ENCODE measurements around the gene PRKCE. TPM values are rescaled to one million over a fixed set of nuclear protein-coding genes. Genes with fewer than 3 reads are reported as not detected.

Gene PRKCE
- 4.4 TPM for polyA plus RNA-seq (2013, experiment 1 of 2; ENCODE audit: insufficient read length)
- 3.3 TPM for polyA plus RNA-seq (2013, experiment 2 of 2; ENCODE audit: insufficient read length)

DNA sequence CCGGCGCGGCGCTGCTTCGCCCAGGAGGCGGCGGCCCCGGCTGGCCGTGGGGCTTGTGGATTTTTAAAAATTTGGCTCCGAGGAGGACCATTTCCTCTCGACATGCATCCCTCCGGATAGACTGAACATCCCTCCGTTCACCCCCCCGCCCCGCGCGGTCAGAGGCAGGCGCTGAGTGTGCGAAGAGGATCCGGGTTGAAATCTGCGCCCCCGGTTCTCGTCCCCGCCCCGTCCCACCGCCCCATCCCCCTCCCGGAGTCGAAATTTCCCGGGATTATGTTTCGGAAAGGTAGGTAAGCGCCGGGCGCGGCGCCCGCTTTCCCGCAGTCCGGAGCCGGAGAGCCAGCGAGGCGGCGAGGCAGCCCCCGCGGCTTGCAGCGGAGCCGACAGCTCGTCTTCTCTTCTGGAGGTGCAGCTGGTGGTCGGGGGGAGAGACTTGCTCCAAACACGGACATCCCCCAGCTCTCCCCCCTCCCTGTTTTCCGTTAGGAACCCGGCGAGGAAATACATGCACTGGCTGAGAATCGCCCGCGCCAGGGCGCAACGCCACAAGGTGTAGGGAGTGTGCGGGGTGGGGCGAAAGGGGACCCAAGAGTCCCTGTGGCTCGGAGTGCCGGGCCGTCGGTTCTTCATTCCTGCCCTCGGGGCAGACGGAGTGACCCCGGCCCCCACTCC lies at the start of gene PRKCE:
Gene PRKCE (plus strand): TSS at position 261 of the 675 bp plus-strand sequence.
- DNase-seq, result no peak

DNA sequence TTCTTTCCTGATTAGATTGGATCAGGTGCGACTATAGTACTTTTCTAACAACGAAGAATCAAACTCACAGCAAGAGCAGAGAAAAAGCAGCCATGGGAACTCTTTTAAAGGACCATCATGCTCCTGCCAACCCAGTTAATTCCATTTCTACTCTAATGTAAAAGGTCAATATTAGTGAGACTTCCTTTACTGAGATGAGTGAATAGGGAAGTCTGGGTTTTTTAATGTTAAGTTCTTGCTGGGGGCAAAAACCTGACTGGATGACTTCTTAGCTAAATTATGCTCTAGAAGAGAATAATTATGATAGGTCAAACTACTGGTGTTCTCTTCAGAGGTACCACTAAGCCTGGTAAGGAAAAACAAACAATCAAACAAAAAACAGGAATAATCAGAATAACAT lies 48.9 kb upstream of the PRKCE start:
- no peak for DNase-seq

DNA sequence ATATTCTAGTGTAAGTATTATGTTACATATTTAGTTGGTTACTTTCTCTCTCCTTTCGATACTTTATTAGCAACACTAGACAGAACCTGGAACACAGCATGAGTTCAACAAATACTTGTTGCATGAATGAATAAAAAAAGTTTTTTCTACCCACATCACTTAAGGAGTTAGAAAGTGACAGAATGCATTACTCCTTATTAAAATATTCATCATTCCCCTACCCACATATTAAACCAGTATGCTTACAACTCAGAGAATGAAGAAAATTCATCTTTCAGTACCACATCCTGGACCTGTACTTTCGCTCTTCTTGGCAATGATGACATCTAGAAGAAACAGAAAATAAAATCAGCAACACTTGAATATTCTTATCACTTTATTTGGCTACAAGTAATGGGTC lies 46.4 kb upstream of the PRKCE start:
- peak; percentile 43 for DNase-seq

DNA sequence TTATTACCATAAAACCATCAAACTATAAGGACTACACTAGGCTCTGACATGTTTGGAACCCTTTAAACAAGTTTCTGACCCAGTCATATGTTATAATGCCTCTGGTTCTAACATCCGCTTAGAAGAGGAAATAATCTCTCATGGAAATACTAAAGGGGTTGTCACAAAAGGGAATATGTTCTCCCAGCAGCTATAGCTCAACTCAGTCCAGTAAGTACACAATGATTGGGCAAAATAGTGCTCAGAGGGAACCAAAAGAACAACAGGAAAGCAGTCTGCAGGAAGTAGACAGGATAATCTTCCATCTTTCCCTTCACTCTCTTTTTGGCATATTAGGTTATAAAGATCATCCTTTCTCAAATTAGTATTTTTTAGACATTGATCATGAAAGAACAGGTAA lies 44.7 kb upstream of the PRKCE start:
- DNase-seq, result no peak

- DNase-seq, result peak; percentile 40
Measured at GRCh38 chr2:45607701-45608100, 43.8 kb upstream of the PRKCE start.

- DNase-seq, result peak; percentile 72
Measured at GRCh38 chr2:45610281-45611019, 41.0 kb upstream of the PRKCE start.

GRCh38 chr2:45611020-45611859 lies 40.2 kb upstream of the PRKCE start, which contains the start of gene SRBD1:
SRBD1 (minus strand) TSS chr2:45611267; CDS start chr2:45605441, 5,826 bp downstream.
- DNase-seq, result peak; percentile 94

- no peak for DNase-seq
Measured at GRCh38 chr2:45612285-45612684, 39.2 kb upstream of the PRKCE start.

GRCh38 chr2:45612731-45613130 lies 38.7 kb upstream of the PRKCE start:
- no peak for DNase-seq

GRCh38 chr2:45614330-45614729 lies 37.1 kb upstream of the PRKCE start:
- DNase-seq, result no peak

- DNase-seq, result no peak
Measured at GRCh38 chr2:45614871-45615415, 36.5 kb upstream of the PRKCE start.

GRCh38 chr2:45616658-45617411 lies 34.6 kb upstream of the PRKCE start:
- peak; percentile 44 for DNase-seq

DNA sequence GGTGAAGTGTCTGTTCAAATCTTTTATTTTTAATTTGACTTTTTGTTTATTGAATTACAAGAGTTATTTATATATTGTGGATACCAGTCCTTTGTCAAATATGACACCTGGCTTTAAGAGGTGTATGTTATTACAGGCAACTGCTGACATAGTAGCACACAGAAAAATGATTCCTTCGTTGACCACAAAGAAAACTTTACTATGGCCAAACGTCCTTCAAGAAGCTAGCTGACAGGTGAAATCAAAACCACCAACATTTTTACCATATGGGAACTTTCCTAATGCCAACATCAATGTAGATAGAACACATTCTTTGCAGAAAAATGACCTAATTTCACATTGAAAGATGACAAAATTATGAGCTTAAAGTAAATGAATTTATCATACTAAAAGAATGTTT lies 34.0 kb upstream of the PRKCE start:
- DNase-seq, result no peak

DNA sequence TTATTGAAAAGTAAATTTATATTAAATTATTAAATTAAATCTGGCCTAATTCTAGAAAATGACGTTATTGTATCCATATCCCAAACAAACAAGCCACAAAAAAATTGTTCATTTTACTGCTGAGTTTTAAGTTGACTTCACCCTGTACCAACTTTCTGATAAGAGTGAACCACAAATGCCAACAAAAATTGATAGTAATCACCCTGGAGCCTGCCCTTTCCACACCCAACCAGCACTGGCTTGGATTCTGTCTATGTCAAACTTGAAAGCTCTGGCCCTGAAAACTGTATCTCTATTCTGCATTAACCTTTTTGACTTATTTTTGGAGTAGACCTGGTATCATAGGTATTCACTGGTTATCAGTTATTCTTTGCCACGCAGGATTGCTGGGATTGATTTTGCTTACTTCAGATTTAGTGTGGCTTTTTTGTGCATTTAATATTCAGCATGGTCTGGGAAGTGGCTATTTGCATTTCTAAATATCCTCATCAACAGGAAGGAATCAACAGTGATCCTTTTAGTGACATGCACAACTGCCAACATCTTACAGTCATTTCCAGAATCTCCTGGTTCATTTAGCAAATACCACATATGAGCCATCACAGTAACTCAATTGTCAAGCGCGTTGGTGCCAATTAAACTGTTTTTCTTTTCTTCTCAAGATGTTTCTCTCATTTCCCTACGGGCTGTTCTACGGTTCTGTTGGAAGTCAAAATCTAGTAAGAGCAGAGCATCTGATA lies 29.0 kb upstream of the PRKCE start:
- DNase-seq, result no peak

- DNase-seq, result no peak
Measured at GRCh38 chr2:45623098-45623497, 28.4 kb upstream of the PRKCE start.

DNA sequence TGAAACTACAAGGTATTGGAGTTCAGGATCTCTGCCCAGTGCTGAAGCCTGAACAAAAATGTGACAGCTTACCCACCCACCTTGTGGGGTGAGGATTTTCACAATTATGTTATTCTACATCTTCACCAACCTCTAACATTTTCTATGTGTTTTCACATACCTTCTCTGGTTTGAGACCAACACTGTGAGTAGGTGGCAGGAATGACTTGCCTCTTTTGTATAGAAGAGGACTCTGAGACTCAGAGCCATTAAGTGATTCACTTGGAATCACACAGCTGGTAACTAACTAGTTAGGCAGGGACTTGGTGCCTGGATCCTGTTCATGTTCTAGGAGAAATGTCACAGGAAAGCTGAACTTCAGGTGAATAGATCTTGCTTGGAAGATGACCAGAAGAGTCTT lies 25.7 kb upstream of the PRKCE start:
- DNase-seq, result no peak

- DNase-seq, result no peak
Measured at GRCh38 chr2:45626387-45627221, 24.9 kb upstream of the PRKCE start.

GRCh38 chr2:45627911-45628310 lies 23.6 kb upstream of the PRKCE start:
- DNase-seq, result peak; percentile 60

GRCh38 chr2:45629971-45630370 lies 21.5 kb upstream of the PRKCE start:
- no peak for DNase-seq

DNA sequence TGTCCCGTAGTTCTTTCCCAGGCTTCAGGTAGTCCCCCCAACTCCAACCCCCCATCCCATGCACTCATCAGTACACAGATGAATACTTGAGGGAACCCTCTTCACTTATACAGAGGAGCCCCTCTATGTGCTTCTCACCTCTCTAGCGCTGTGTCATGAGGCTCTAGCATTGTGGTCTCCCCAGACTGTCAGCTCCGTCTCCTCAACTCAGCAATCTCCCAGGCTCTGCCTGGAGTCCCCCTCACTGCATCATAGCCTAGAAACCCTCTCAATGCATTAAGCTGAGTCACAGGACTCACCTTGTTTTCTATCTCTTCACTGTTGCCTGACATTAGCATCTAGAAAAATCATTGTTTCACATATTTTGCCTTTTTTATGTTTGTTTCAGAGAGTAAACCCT lies 20.2 kb upstream of the PRKCE start:
- DNase-seq, result no peak

Data from fibroblast of skin of back (primary cell).